GM12872 (cell line): ENCODE measurements around the gene FXYD7.

Experiments
- CTCF ChIP-seq: IDR thresholded peaks from 3 replicates; pipeline ENCODE4 v1.5.1; 2011; ENCODE audit warnings: low read depth, mild to moderate bottlenecking, low read length, moderate library complexity; ENCODE audit not compliant: insufficient read depth

Gene FXYD7

GRCh38 chr19:35134601-35135242 is 8.3 kb upstream of the FXYD7 start, which contains the start of gene LGI4:
Gene LGI4, minus strand, starts transcription at chr19:35135059. Its CDS starts 379 bp downstream, at chr19:35134680.
- no peak for TF ChIP-seq CTCF

GRCh38 chr19:35135389-35135909 is 7.6 kb upstream of the FXYD7 start:
- peak; percentile 90 for TF ChIP-seq CTCF

GRCh38 chr19:35136231-35136630 is 6.8 kb upstream of the FXYD7 start:
- no peak for TF ChIP-seq CTCF

- no peak for TF ChIP-seq CTCF
Observed at GRCh38 chr19:35136977-35137702, 5.9 kb upstream of the FXYD7 start.

GRCh38 chr19:35138305-35138892 is 4.7 kb upstream of the FXYD7 start, which contains the start of gene FXYD1:
Gene FXYD1, plus strand, starts transcription at chr19:35138824. Its CDS starts 1,256 bp downstream, at chr19:35140080.
- no peak for TF ChIP-seq CTCF

DNA sequence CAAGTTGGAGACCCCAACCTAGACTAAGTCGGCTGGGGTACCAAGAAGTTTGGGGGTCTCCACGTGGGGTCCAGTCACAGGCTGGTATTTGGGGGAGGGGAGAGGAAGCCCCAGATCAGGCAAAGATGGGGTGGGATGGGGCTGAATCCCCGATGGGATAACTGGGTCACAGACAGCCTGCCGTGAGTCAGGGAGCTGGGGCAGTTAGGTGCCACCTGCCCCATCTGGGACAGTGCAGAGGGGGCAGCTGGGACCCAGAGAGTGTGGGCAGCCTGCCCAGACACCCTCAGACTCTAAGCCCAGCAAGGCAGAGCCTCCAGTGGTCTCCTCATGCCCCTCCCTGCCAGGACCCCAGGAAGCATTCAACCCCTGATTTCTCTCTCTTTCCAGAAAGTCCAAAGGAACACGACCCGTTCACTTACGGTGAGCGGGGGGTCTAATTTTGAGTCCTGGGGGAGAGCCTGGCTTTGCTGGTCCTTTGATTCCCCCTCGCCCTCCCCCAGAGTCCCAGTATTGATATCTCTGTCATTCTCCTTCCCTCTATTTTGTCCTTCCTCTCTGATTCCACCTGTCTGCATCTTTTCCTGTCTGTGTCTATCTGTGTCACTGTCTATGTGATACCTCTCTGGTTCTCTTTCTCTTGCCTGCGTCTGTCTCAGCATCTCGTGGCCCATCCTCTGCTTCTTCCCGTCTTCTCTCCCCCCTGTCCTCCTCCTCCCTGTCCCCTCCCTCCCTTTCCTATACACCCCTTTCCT is 2.7 kb upstream of the FXYD7 start:
- TF ChIP-seq CTCF = no peak
